GM23338 (cell line): Measurements from ENCODE around the gene KIAA1328. TPM values are rescaled to one million over a fixed set of nuclear protein-coding genes. Genes with fewer than 3 reads are reported as not detected.

Experiments
- ATAC-seq: fragments of 200-7000 bp; cut with Tn5 transposase; 3 replicates; pipeline ENCODE4 v1.9.1; 2020
- DNase-seq: peaks from one replicate; pipeline ENCODE4 v3.0.0-alpha.2; 2015; ENCODE audit warnings: low spot score
- H2AFZ ChIP-seq: fragments of 200-600 bp; sonication (generic); 2 replicates; pipeline ENCODE4 v1.8.0; 2016; ENCODE audit warnings: antibody characterized with exemption, mild to moderate bottlenecking, moderate library complexity
- H3F3A ChIP-seq: fragments of 200-600 bp; sonication (generic); replicated peaks from 2 replicates; pipeline ENCODE4 v1.8.0; 2017; ENCODE audit warnings: antibody characterized with exemption, mixed run types, low read depth
- H3K27ac ChIP-seq: fragments of 200-600 bp; sonication (generic); 2 replicates; pipeline ENCODE4 v1.6.1; 2016; ENCODE audit warnings: low read depth
- H3K27me3 ChIP-seq: fragments of 200-600 bp; sonication (generic); 2 replicates; pipeline ENCODE4 v1.8.0; 2016; ENCODE audit warnings: mild to moderate bottlenecking, mixed run types, moderate library complexity; ENCODE audit not compliant: insufficient read depth
- H3K36me3 ChIP-seq: fragments of 200-600 bp; sonication (generic); 2 replicates; pipeline ENCODE4 v1.8.0; 2016; ENCODE audit warnings: mild to moderate bottlenecking; ENCODE audit not compliant: insufficient read depth
- H3K4me1 ChIP-seq: fragments of 200-600 bp; sonication (generic); 2 replicates; pipeline ENCODE4 v1.8.0; 2016; ENCODE audit warnings: mild to moderate bottlenecking, moderate library complexity; ENCODE audit not compliant: insufficient read depth
- H3K4me2 ChIP-seq: fragments of 200-600 bp; sonication (generic); 2 replicates; pipeline ENCODE4 v1.7.1; 2017; ENCODE audit warnings: mixed run types
- H3K4me3 ChIP-seq: fragments of 200-600 bp; sonication (generic); 2 replicates; pipeline ENCODE4 v1.6.1; 2016; ENCODE audit warnings: mixed run types
- H3K79me2 ChIP-seq: fragments of 200-600 bp; sonication (generic); replicated peaks from 2 replicates; pipeline ENCODE4 v1.8.0; 2017; ENCODE audit warnings: mild to moderate bottlenecking; ENCODE audit not compliant: insufficient read depth
- H3K9me2 ChIP-seq: fragments of 200-600 bp; sonication (generic); 2 replicates; pipeline ENCODE4 v1.8.0; 2017; ENCODE audit not compliant: insufficient read depth
- H4K20me1 ChIP-seq: fragments of 200-600 bp; sonication (generic); replicated peaks from 2 replicates; pipeline ENCODE4 v1.8.0; 2017; ENCODE audit warnings: mild to moderate bottlenecking; ENCODE audit not compliant: insufficient read depth
- H3K27ac Mint-ChIP-seq: 2 replicates; pipeline ENCODE4 v1.8.0; 2020; ENCODE audit warnings: inconsistent platforms, mild to moderate bottlenecking, moderate library complexity, mixed read lengths
- H3K27me3 Mint-ChIP-seq: 3 replicates; pipeline ENCODE4 v1.8.0; 2022; ENCODE audit warnings: low read depth, mild to moderate bottlenecking, moderate library complexity, mixed read lengths, inconsistent platforms; ENCODE audit not compliant: insufficient read depth, poor library complexity
- H3K36me3 Mint-ChIP-seq: 3 replicates; pipeline ENCODE4 v1.8.0; 2021; ENCODE audit warnings: low read depth, mild to moderate bottlenecking, inconsistent platforms, moderate library complexity, mixed read lengths
- H3K4me1 Mint-ChIP-seq: 3 replicates; pipeline ENCODE4 v1.8.0; 2020; ENCODE audit warnings: mild to moderate bottlenecking, inconsistent platforms, mixed read lengths
- H3K4me3 Mint-ChIP-seq: 3 replicates; pipeline ENCODE4 v1.8.0; 2021; ENCODE audit warnings: moderate library complexity, mild to moderate bottlenecking, inconsistent platforms, mixed read lengths
- H3K9me3 Mint-ChIP-seq: 3 replicates; pipeline ENCODE4 v1.8.0; 2020; ENCODE audit warnings: moderate library complexity, mild to moderate bottlenecking, inconsistent platforms, mixed read lengths
- CREB1 ChIP-seq: fragments of 250-450 bp; sonication (Bioruptor Pico); IDR thresholded peaks from 2 replicates; pipeline ENCODE4 v1.5.0; 2020; ENCODE audit warnings: low read depth, mild to moderate bottlenecking, moderate library complexity
- ETS1 ChIP-seq: IDR thresholded peaks from 2 replicates; pipeline ENCODE4 v1.6.1; 2016; ENCODE audit warnings: antibody characterized with exemption
- EZH2 ChIP-seq: fragments of 200-600 bp; sonication (generic); IDR thresholded peaks from one replicate; pipeline ENCODE4 v1.8.0; 2017; ENCODE audit warnings: antibody characterized with exemption, mild to moderate bottlenecking, low read depth; ENCODE audit not compliant: unreplicated experiment
- EZH2phosphoT487 ChIP-seq: fragments of 200-600 bp; sonication (generic); IDR thresholded peaks from one replicate; pipeline ENCODE4 v1.8.1; 2018; ENCODE audit warnings: antibody characterized with exemption; ENCODE audit not compliant: unreplicated experiment
- JUNB ChIP-seq: IDR thresholded peaks from one replicate; pipeline ENCODE4 v1.6.1; 2016; ENCODE audit warnings: antibody characterized with exemption; ENCODE audit not compliant: unreplicated experiment
- NANOG ChIP-seq: IDR thresholded peaks from 2 replicates; pipeline ENCODE4 v1.6.1; 2016; ENCODE audit warnings: antibody characterized with exemption, borderline replicate concordance
- POLR2AphosphoS5 ChIP-seq: IDR thresholded peaks from 2 replicates; pipeline ENCODE4 v1.6.1; 2016; ENCODE audit warnings: antibody characterized with exemption, low read depth
- STAT1 ChIP-seq: IDR thresholded peaks from one replicate; pipeline ENCODE4 v1.6.1; 2016; ENCODE audit warnings: antibody characterized with exemption; ENCODE audit not compliant: unreplicated experiment
- ZNF114 ChIP-seq: fragments of 250-450 bp; sonication (Bioruptor Pico); IDR thresholded peaks from 2 replicates; pipeline ENCODE4 v1.5.0; 2020; ENCODE audit warnings: mild to moderate bottlenecking, moderate library complexity
- ZNF331 ChIP-seq: fragments of 250-450 bp; sonication (Bioruptor Pico); IDR thresholded peaks from 2 replicates; pipeline ENCODE4 v1.5.0; 2020; ENCODE audit warnings: low read depth, mild to moderate bottlenecking, moderate library complexity
- ZNF462 ChIP-seq: fragments of 250-450 bp; sonication (Bioruptor Pico); IDR thresholded peaks from 2 replicates; pipeline ENCODE4 v1.5.0; 2020; ENCODE audit warnings: mild to moderate bottlenecking, moderate library complexity
- polyA plus RNA-seq: library from polyadenylated mRNA; unstranded; fragments of >200 nt; fragmentation: Nextera tagmentation; extraction: Ambion mirVana; gene quantifications from 2 replicates; pipeline ENCODE4 v1.2.1, GENCODE V29; 2016
- total RNA-seq: library from RNA; depleted of rRNA; stranded (reverse); fragments of >200 nt; shearing (Covaris generic); gene quantifications from 2 replicates; pipeline ENCODE4 v1.2.3, GENCODE V29; 2014
- TF ChIP-seq, protein P1 (sequence below), 2 experiments: fragments of 200-600 bp in 1 of 2; sonication (generic) in 1 of 2; conservative IDR thresholded peaks; 2 replicates each; pipeline versions ENCODE4 v1.5.1 to v1.6.1; 2016 to 2017; ENCODE audit warnings: antibody characterized with exemption in 2 of 2, low read depth in 2 of 2, mild to moderate bottlenecking in 2 of 2, moderate library complexity in 1 of 2
- TF ChIP-seq, protein P2 (sequence below): IDR thresholded peaks from one replicate; pipeline ENCODE4 v1.6.1; 2018; ENCODE audit warnings: antibody characterized with exemption; ENCODE audit not compliant: unreplicated experiment

Gene KIAA1328
- total and polyA plus RNA-seq, 2 experiments from 2014 or later: 5.2 to 8.4 TPM

DNA sequence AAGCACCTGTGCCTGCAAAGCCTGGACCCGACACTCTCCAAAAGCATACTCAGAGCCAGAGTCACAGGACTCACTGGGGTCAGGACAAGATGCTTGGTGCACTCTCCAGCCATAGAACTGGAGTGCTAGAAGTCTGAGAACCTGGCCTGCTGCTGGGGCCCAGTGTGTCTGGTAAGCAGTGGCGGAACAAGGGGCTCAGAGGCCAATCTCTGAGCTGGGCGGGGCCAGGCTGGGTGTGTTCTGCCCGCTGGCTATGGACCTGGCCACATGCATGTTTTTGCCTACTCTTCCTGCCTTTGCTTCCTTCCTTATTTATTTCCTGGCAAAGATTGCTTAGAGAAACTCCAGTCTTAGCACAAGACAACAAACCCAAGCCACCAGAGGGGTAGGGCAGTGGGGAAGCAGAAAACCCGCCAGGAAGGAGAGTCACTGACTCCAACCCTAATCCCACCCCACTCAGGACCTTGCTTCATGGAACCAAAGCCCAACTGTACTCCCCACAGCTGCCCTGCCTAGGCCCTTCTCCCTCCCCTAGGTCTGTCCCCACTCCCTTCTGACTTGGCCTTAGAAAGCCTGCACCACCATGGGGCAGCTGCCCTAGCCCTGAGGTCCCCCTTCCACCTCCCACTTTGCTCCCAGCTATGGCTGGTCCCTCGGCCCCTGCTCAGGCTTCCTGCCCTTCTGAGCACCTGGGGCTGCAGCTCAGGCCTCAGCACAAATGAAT, 421.1 kb downstream of the KIAA1328 start:
- DNase-seq (no peak), ATAC-seq (no peak)
- Histone ChIP-seq H3K4me1 (peaks cover 4% of the 10 kb centered on the region; the same call in 1 of the 2 replicates), H3K36me3 (no peaks in the 10 kb centered on the region), H3K4me2 (no peak overlapping the region), H4K20me1 (peaks cover 9% of the 10 kb centered on the region; the same call in 1 of the 2 replicates), H3K27me3 (peaks cover 34% of the 10 kb centered on the region), H2AFZ (no peak overlapping the region), H3F3A (peaks cover 4% of the 10 kb centered on the region; the same call in 1 of the 2 replicates), H3K9me2 (no peaks in the 10 kb centered on the region), H3K79me2 (no peaks in the 10 kb centered on the region), H3K4me3 (no peak overlapping the region), H3K27ac (no peak overlapping the region)
- Mint-ChIP-seq H3K36me3 (no peaks in the 10 kb centered on the region), H3K27me3 (peaks cover 28% of the 10 kb centered on the region), H3K9me3 (no peaks in the 10 kb centered on the region), H3K4me1 (peaks cover 36% of the 10 kb centered on the region), H3K27ac (no peak overlapping the region), H3K4me3 (no peak overlapping the region)
- TF ChIP-seq, protein P1, sequence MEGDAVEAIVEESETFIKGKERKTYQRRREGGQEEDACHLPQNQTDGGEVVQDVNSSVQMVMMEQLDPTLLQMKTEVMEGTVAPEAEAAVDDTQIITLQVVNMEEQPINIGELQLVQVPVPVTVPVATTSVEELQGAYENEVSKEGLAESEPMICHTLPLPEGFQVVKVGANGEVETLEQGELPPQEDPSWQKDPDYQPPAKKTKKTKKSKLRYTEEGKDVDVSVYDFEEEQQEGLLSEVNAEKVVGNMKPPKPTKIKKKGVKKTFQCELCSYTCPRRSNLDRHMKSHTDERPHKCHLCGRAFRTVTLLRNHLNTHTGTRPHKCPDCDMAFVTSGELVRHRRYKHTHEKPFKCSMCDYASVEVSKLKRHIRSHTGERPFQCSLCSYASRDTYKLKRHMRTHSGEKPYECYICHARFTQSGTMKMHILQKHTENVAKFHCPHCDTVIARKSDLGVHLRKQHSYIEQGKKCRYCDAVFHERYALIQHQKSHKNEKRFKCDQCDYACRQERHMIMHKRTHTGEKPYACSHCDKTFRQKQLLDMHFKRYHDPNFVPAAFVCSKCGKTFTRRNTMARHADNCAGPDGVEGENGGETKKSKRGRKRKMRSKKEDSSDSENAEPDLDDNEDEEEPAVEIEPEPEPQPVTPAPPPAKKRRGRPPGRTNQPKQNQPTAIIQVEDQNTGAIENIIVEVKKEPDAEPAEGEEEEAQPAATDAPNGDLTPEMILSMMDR (conservative IDR thresholded peaks at IDR 0.05; ENCODE audit: low read depth in 2 of 2): no peak
- no peak for TF ChIP-seq CREB1
- TF ChIP-seq POLR2AphosphoS5: no peak
- no peak for TF ChIP-seq NANOG
- TF ChIP-seq EZH2: no peak
- TF ChIP-seq ZNF462 (CRISPR knock-in tag): no peak
- TF ChIP-seq STAT1: no peak
- TF ChIP-seq ZNF331 (CRISPR knock-in tag): no peak
- TF ChIP-seq EZH2phosphoT487: no peak
- no peak for TF ChIP-seq JUNB
- no peak for TF ChIP-seq ETS1
- no peak for TF ChIP-seq ZNF114 (CRISPR knock-in tag)
- TF ChIP-seq, protein P2, sequence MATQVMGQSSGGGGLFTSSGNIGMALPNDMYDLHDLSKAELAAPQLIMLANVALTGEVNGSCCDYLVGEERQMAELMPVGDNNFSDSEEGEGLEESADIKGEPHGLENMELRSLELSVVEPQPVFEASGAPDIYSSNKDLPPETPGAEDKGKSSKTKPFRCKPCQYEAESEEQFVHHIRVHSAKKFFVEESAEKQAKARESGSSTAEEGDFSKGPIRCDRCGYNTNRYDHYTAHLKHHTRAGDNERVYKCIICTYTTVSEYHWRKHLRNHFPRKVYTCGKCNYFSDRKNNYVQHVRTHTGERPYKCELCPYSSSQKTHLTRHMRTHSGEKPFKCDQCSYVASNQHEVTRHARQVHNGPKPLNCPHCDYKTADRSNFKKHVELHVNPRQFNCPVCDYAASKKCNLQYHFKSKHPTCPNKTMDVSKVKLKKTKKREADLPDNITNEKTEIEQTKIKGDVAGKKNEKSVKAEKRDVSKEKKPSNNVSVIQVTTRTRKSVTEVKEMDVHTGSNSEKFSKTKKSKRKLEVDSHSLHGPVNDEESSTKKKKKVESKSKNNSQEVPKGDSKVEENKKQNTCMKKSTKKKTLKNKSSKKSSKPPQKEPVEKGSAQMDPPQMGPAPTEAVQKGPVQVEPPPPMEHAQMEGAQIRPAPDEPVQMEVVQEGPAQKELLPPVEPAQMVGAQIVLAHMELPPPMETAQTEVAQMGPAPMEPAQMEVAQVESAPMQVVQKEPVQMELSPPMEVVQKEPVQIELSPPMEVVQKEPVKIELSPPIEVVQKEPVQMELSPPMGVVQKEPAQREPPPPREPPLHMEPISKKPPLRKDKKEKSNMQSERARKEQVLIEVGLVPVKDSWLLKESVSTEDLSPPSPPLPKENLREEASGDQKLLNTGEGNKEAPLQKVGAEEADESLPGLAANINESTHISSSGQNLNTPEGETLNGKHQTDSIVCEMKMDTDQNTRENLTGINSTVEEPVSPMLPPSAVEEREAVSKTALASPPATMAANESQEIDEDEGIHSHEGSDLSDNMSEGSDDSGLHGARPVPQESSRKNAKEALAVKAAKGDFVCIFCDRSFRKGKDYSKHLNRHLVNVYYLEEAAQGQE: no peak
